Neuronal stem cell (in vitro differentiated cells): ENCODE data around the gene LAMA2.

ENCODE experiments used
- DNase-seq: peaks from one replicate; pipeline ENCODE4 v3.0.0-alpha.2; 2013; ENCODE audit warnings: low spot score
- H2AFZ ChIP-seq: one replicate; pipeline ENCODE4 v1.6.1; 2013; ENCODE audit warnings: mild to moderate bottlenecking, low read length, inconsistent platforms
- H2AK5ac ChIP-seq: 2 replicates; pipeline ENCODE4 v1.6.1; 2013; ENCODE audit warnings: low read depth, mild to moderate bottlenecking, inconsistent platforms, low read length, moderate library complexity, mixed read lengths
- H2BK120ac ChIP-seq: 2 replicates; pipeline ENCODE4 v1.6.1; 2013; ENCODE audit warnings: low read depth, mild to moderate bottlenecking, inconsistent platforms, low read length, moderate library complexity, mixed read lengths
- H2BK12ac ChIP-seq: one replicate; pipeline ENCODE4 v1.6.1; 2013; ENCODE audit warnings: low read length, inconsistent platforms
- H2BK15ac ChIP-seq: 2 replicates; pipeline ENCODE4 v1.6.1; 2013; ENCODE audit warnings: mild to moderate bottlenecking, low read length, inconsistent platforms, mixed read lengths
- H2BK5ac ChIP-seq: one replicate; pipeline ENCODE4 v1.6.1; 2013; ENCODE audit warnings: inconsistent platforms, mild to moderate bottlenecking, low read length, moderate library complexity
- H3K14ac ChIP-seq: one replicate; pipeline ENCODE4 v1.6.1; 2013; ENCODE audit warnings: low read length, inconsistent platforms
- H3K18ac ChIP-seq: 2 replicates; pipeline ENCODE4 v1.6.1; 2013; ENCODE audit warnings: low read length, inconsistent platforms
- H3K23ac ChIP-seq: 2 replicates; pipeline ENCODE4 v1.6.1; 2013; ENCODE audit warnings: low read depth, mild to moderate bottlenecking, mixed read lengths, low read length, inconsistent platforms; ENCODE audit not compliant: poor library complexity
- H3K27ac ChIP-seq: replicated peaks from 3 replicates; pipeline ENCODE4 v1.5.1; 2013; ENCODE audit warnings: low read length, inconsistent platforms
- H3K27me3 ChIP-seq, 3 experiments: 2 replicates each; pipeline ENCODE4 v1.6.1; 2013; ENCODE audit warnings: low read length in 3 of 3, mild to moderate bottlenecking in 2 of 3, inconsistent platforms in 1 of 3, low read depth in 1 of 3, mixed read lengths in 1 of 3, moderate library complexity in 1 of 3; ENCODE audit not compliant: control insufficient read depth in 3 of 3, insufficient read depth in 3 of 3
- H3K36me3 ChIP-seq, 2 donors: replicated peaks in 1 of 2; 2 replicates each; pipeline ENCODE4 v1.6.1; 2013; ENCODE audit warnings: low read length in 2 of 2; ENCODE audit not compliant: control insufficient read depth in 2 of 2, insufficient read depth in 2 of 2
- H3K4ac ChIP-seq: 2 replicates; pipeline ENCODE4 v1.6.1; 2013; ENCODE audit warnings: inconsistent platforms, mild to moderate bottlenecking, low read length, moderate library complexity
- H3K4me1 ChIP-seq, 2 donors: 1 replicate in 1 of 2; 2 replicates in 1 of 2; pipeline ENCODE4 v1.6.1; 2013; ENCODE audit warnings: low read length in 2 of 2, low read depth in 1 of 2; ENCODE audit not compliant: control insufficient read depth in 2 of 2, insufficient read depth in 1 of 2
- H3K4me2 ChIP-seq: one replicate; pipeline ENCODE4 v1.6.1; 2013; ENCODE audit warnings: mild to moderate bottlenecking, low read length, inconsistent platforms; ENCODE audit not compliant: insufficient read depth, poor library complexity, severe bottlenecking
- H3K4me3 ChIP-seq, 2 donors: 2 replicates each; pipeline ENCODE4 v1.5.1; 2013; ENCODE audit warnings: low read length in 2 of 2, mild to moderate bottlenecking in 2 of 2, inconsistent platforms in 1 of 2, moderate library complexity in 1 of 2
- H3K79me1 ChIP-seq: one replicate; pipeline ENCODE4 v1.6.1; 2013; ENCODE audit warnings: low read depth, mild to moderate bottlenecking, inconsistent platforms, low read length, moderate library complexity
- H3K9ac ChIP-seq: one replicate; pipeline ENCODE4 v1.6.1; 2013; ENCODE audit warnings: mild to moderate bottlenecking, low read depth, low read length, inconsistent platforms; ENCODE audit not compliant: poor library complexity
- H3K9me3 ChIP-seq, 2 donors: replicated peaks in 1 of 2; 2 replicates each; pipeline versions ENCODE3 to v1.6.1; 2013; ENCODE audit warnings: low read length in 2 of 2, mild to moderate bottlenecking in 2 of 2, inconsistent platforms in 1 of 2, low read depth in 1 of 2, mixed read lengths in 1 of 2, moderate library complexity in 1 of 2; ENCODE audit not compliant: control insufficient read depth in 2 of 2, insufficient read depth in 1 of 2
- H4K8ac ChIP-seq: one replicate; pipeline ENCODE4 v1.6.1; 2013; ENCODE audit warnings: low read depth, mild to moderate bottlenecking, inconsistent platforms, low read length, moderate library complexity
- H4K91ac ChIP-seq: one replicate; pipeline ENCODE4 v1.6.1; 2013; ENCODE audit warnings: low read length, low read depth, mild to moderate bottlenecking, inconsistent platforms; ENCODE audit not compliant: poor library complexity
- WGBS, 2 donors: extraction: QIAGEN DNeasy Blood & Tissue Kit; methylation state at CpG; one replicate each; pipeline ENCODE4 v1.1.7; 2013; ENCODE audit warnings: missing lambda C conversion rate in 2 of 2, mixed read lengths in 1 of 2; ENCODE audit not compliant: insufficient read length in 2 of 2, insufficient replicate concordance in 1 of 2; ENCODE audit errors: extremely low coverage in 2 of 2; 5-methylcytosine and 5-hydroxymethylcytosine counted together

Gene LAMA2

GRCh38 chr6:129314575-129314974 is 431.6 kb downstream of the LAMA2 start:
- Histone ChIP-seq H3K27ac (no peak overlapping the region), H4K8ac (no peak overlapping the region), H2BK15ac (no peak overlapping the region), H3K9ac (no peak overlapping the region), H3K4me3 (no peak overlapping the region), H3K18ac (no peak overlapping the region), H3K23ac (no peak overlapping the region), H3K4me1 (peaks cover 0 to 10% of the 10 kb centered on the region in 2 donors), H2BK12ac (no peak overlapping the region), H2AFZ (no peak overlapping the region), H3K79me1 (no peaks in the 10 kb centered on the region), H3K36me3 (no peaks in the 10 kb centered on the region), H4K91ac (no peak overlapping the region), H3K14ac (no peak overlapping the region), H2BK5ac (no peak overlapping the region), H3K4ac (no peak overlapping the region), H3K9me3 (no peaks in the 10 kb centered on the region), H2BK120ac (no peak overlapping the region), H3K4me2 (no peak overlapping the region), H2AK5ac (no peak overlapping the region), H3K27me3 (no peaks in the 10 kb centered on the region)
- WGBS, 2 donors, result no CpG with 5 or more reads among the region's 9 CpGs
- DNase-seq, result no peak

- Histone ChIP-seq H3K4me1 (peaks cover 0 to 10% of the 10 kb centered on the region in 2 donors), H2BK5ac (no peak overlapping the region), H2BK12ac (no peak overlapping the region), H3K27me3 (no peaks in the 10 kb centered on the region), H3K36me3 (no peaks in the 10 kb centered on the region), H3K23ac (no peak overlapping the region), H3K18ac (no peak overlapping the region), H3K4me3 (no peak overlapping the region), H2AK5ac (no peak overlapping the region), H3K27ac (no peak overlapping the region), H3K4me2 (no peak overlapping the region), H2AFZ (peak overlapping the region; percentile 70), H2BK15ac (no peak overlapping the region), H3K9me3 (no peaks in the 10 kb centered on the region), H4K91ac (no peak overlapping the region), H3K14ac (no peak overlapping the region), H3K9ac (no peak overlapping the region), H3K79me1 (no peaks in the 10 kb centered on the region), H4K8ac (no peak overlapping the region), H3K4ac (no peak overlapping the region), H2BK120ac (no peak overlapping the region)
- peak; percentile 24 for DNase-seq
- WGBS, 2 donors, result no CpG with 5 or more reads among the region's 3 CpGs
Observed at GRCh38 chr6:129317931-129318820, 435.2 kb downstream of the LAMA2 start.

GRCh38 chr6:129320892-129321291 is 438.0 kb downstream of the LAMA2 start:
- no peak for DNase-seq
- no peak overlapping the region for H3K4me3 ChIP-seq
- no peak overlapping the region for H3K14ac ChIP-seq
- no peaks in the 10 kb centered on the region for H3K36me3 ChIP-seq
- H3K9me3 ChIP-seq, result no peaks in the 10 kb centered on the region
- no peak overlapping the region for H3K4ac ChIP-seq
- no peak overlapping the region for H3K18ac ChIP-seq
- no peak overlapping the region for H3K23ac ChIP-seq
- no peak overlapping the region for H3K9ac ChIP-seq
- H2BK120ac ChIP-seq, result no peak overlapping the region
- no peaks in the 10 kb centered on the region for H3K27me3 ChIP-seq
- H2AFZ ChIP-seq, result no peak overlapping the region
- no peak overlapping the region for H2BK15ac ChIP-seq
- H3K79me1 ChIP-seq, result no peaks in the 10 kb centered on the region
- no CpG with 5 or more reads among the region's 2 CpGs for WGBS, 2 donors
- no peak overlapping the region for H4K91ac ChIP-seq
- H3K4me2 ChIP-seq, result no peak overlapping the region
- peaks cover 0 to 10% of the 10 kb centered on the region in 2 donors for H3K4me1 ChIP-seq
- no peak overlapping the region for H3K27ac ChIP-seq
- H4K8ac ChIP-seq, result no peak overlapping the region
- no peak overlapping the region for H2BK5ac ChIP-seq
- H2BK12ac ChIP-seq, result no peak overlapping the region
- no peak overlapping the region for H2AK5ac ChIP-seq

- H2AFZ ChIP-seq, result no peak overlapping the region
- no peak overlapping the region for H3K9ac ChIP-seq
- H3K4me2 ChIP-seq, result no peak overlapping the region
- H2BK12ac ChIP-seq, result no peak overlapping the region
- H4K8ac ChIP-seq, result no peak overlapping the region
- DNase-seq, result no peak
- no peak overlapping the region for H3K4me3 ChIP-seq
- peak overlapping the region; percentile 81 for H2AK5ac ChIP-seq
- H3K4me1 ChIP-seq, result peaks cover 0 to 10% of the 10 kb centered on the region in 2 donors
- H3K14ac ChIP-seq, result no peak overlapping the region
- H2BK120ac ChIP-seq, result no peak overlapping the region
- no peak overlapping the region for H3K23ac ChIP-seq
- H2BK5ac ChIP-seq, result no peak overlapping the region
- no peak overlapping the region for H2BK15ac ChIP-seq
- H3K4ac ChIP-seq, result no peak overlapping the region
- H3K79me1 ChIP-seq, result no peaks in the 10 kb centered on the region
- H3K36me3 ChIP-seq, result no peaks in the 10 kb centered on the region
- H3K9me3 ChIP-seq, result no peaks in the 10 kb centered on the region
- no CpG with 5 or more reads among the region's 2 CpGs for WGBS, 2 donors
- H3K18ac ChIP-seq, result no peak overlapping the region
- no peaks in the 10 kb centered on the region for H3K27me3 ChIP-seq
- H3K27ac ChIP-seq, result no peak overlapping the region
- no peak overlapping the region for H4K91ac ChIP-seq
Observed at GRCh38 chr6:129321303-129321702, 438.4 kb downstream of the LAMA2 start.
